ENCODE data around the gene NAGK. TPM values are rescaled to one million over a fixed set of nuclear protein-coding genes. Genes with fewer than 3 reads are reported as not detected.
"Not testable (repeated sequence)": the region's sequence is repeated elsewhere in the genome, so short reads cannot be mapped to it uniquely, and the experiment has no call there.

The NAGK gene
- 136 and 145 TPM in 2 replicates for polyA plus RNA-seq (2013)

DNA sequence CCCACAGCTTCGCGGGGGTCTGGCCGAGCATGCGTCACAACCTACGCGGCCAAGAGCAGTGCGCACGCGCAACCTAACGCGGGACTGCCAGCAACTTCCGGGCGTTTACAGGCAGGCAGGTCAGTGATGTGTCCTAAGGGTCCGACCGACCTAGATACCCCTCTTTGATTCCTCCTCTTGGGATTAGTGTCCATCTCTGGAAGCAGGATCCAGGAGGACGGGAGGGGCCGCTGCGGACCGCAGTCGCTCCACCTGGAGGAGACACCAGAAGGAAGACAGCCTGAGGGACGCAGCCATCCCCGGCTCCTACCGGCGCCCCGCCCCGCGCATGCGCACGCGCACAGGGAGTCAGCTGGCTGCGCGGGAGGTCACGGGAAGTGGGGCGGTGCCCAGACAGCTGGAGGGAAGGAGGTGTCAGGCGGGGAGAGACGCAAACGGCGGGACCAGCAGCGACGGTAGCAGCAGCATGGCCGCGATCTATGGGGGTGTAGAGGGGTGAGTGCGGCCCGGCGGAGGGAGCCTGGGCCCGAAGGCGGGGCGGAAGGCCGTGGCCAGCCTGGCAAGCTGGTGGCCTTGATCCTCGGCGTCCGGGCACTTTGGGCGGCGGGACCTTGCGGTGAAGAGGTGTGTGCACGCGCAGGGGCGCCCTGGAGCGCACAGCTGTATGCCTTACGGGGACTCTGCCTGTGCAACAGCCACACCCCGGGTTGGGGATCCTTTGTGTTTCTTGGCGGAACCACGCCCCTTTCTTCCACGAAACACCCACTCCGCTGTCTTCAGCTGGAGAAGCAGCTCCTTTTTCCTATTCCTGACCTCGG, at the start of gene NAGK:
Gene NAGK (plus strand): TSS at position 431 of the 818 bp plus-strand sequence. CDS start 36 bp downstream, at position 467.
- Histone ChIP-seq H3K79me1 (ENCODE audit: low read length) (peaks cover 12% of the 10 kb centered on the region), H3K4me1 (ENCODE audit: control insufficient read depth in 1 of 2, insufficient read depth in 2 of 2, low read length in 2 of 2) (peaks cover 6 to 14% of the 10 kb centered on the region in 2 experiments), H3K23ac (ENCODE audit: low read length) (no peak within 1 kb of the TSS), H2BK12ac (ENCODE audit: low read length) (peak within 1 kb of the TSS; percentile 45), H2BK120ac (ENCODE audit: insufficient read depth, low read length, poor library complexity) (peak within 1 kb of the TSS; percentile 77), H3K4me3 (ENCODE audit: low read depth, low read length) (peak within 1 kb of the TSS; percentile 99), H2BK5ac (ENCODE audit: low read depth, low read length, poor library complexity) (peak within 1 kb of the TSS; percentile 88), H2AK5ac (ENCODE audit: low read length) (peak within 1 kb of the TSS; percentile 94), H3K14ac (ENCODE audit: low read length) (peak within 1 kb of the TSS; percentile 94), H4K8ac (ENCODE audit: low read depth, low read length) (peak within 1 kb of the TSS; percentile 93), H3K27ac (ENCODE audit: low read depth, low read length) (peak within 1 kb of the TSS; percentile 80), H2AFZ (ENCODE audit: insufficient read depth, low read length, poor library complexity) (peak within 1 kb of the TSS; percentile 81), H3K4me2 (ENCODE audit: low read length) (peak within 1 kb of the TSS; percentile 77), H3K9me3 (ENCODE audit: insufficient read depth, low read depth, low read length) (no peaks in the 10 kb centered on the region), H4K91ac (ENCODE audit: low read depth, low read length) (peak within 1 kb of the TSS; percentile 94), H3K9ac (ENCODE audit: low read length) (peak within 1 kb of the TSS; percentile 91), H3K79me2 (ENCODE audit: control insufficient read depth, insufficient read depth, low read length, poor library complexity) (peaks cover 16% of the 10 kb centered on the region), H3K27me3 (ENCODE audit: insufficient read depth, low read length) (no peaks in the 10 kb centered on the region), H4K12ac (ENCODE audit: low read depth, low read length) (peak within 1 kb of the TSS; percentile 95), H3K18ac (ENCODE audit: low read length) (peak within 1 kb of the TSS; percentile 76), H3K4ac (ENCODE audit: low read depth, low read length) (peak within 1 kb of the TSS; percentile 76), H3K36me3 (ENCODE audit: control insufficient read depth in 1 of 2, insufficient read depth in 2 of 2, low read length in 2 of 2) (peaks cover 22% of the 10 kb centered on the region in 2 experiments)
- DNase-seq = peak; percentile 95 to 98
- no CpG with 5 or more reads among the region's 66 CpGs for WGBS (ENCODE audit: extremely low coverage, insufficient coverage, insufficient read length)

DNA sequence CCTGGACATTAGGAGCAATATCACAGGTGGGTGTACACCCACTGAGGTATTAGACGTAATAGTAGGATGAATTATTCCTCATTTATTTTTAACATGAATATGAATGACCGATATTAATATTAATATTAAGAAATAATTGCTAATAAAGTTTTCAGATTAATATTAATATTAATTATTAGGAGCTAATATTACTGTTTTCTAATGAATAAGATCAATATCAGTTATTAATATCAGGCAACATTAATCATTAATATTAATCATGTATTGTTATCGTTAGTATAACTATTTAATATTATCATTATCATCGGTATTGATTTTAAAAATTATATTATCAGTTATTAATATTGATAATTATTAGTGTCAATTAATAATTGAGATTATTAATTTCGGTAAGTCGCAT, 48.5 kb upstream of the NAGK start:
- not testable (repeated sequence) for H3K4me2 ChIP-seq (ENCODE audit: low read length); H3K27me3 ChIP-seq (ENCODE audit: insufficient read depth, low read length); H3K4me3 ChIP-seq (ENCODE audit: low read depth, low read length); H2BK5ac ChIP-seq (ENCODE audit: low read depth, low read length, poor library complexity); H2BK12ac ChIP-seq (ENCODE audit: low read length); H3K27ac ChIP-seq (ENCODE audit: low read depth, low read length); H3K9me3 ChIP-seq (ENCODE audit: insufficient read depth, low read depth, low read length); H3K36me3 ChIP-seq (ENCODE audit: control insufficient read depth in 1 of 2, insufficient read depth in 2 of 2, low read length in 2 of 2); H3K14ac ChIP-seq (ENCODE audit: low read length); H3K4ac ChIP-seq (ENCODE audit: low read depth, low read length); DNase-seq; H4K8ac ChIP-seq (ENCODE audit: low read depth, low read length); H3K9ac ChIP-seq (ENCODE audit: low read length); H2AFZ ChIP-seq (ENCODE audit: insufficient read depth, low read length, poor library complexity); H3K23ac ChIP-seq (ENCODE audit: low read length); H4K12ac ChIP-seq (ENCODE audit: low read depth, low read length); H3K79me2 ChIP-seq (ENCODE audit: control insufficient read depth, insufficient read depth, low read length, poor library complexity); H2BK120ac ChIP-seq (ENCODE audit: insufficient read depth, low read length, poor library complexity); H3K79me1 ChIP-seq (ENCODE audit: low read length); H2AK5ac ChIP-seq (ENCODE audit: low read length); H3K18ac ChIP-seq (ENCODE audit: low read length); H4K91ac ChIP-seq (ENCODE audit: low read depth, low read length)
- WGBS (ENCODE audit: extremely low coverage, insufficient coverage, insufficient read length) = no CpG with 5 or more reads among the region's 6 CpGs
- peaks cover 11 to 13% of the 10 kb centered on the region in 2 experiments for H3K4me1 ChIP-seq (ENCODE audit: control insufficient read depth in 1 of 2, insufficient read depth in 2 of 2, low read length in 2 of 2)

DNA sequence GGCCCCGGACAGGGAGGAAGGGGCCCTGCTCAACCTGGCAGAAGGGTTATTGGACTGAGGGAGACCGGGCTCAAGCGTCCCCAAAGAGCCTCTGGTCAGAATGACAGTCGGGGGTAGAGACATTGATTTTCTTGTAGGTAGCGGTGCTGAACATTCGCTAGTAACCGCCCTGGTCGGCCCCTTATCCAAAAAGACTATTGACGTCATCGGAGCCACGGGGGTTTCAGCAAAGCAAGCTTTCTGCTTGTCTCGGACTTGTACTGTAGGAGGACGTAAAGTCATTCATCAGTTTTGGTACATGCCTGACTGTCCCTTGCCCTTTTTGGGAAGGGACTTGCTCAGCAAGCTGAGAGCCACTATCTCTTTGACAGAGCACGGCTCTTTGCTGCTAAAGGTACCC, 47.1 kb upstream of the NAGK start:
- not testable (repeated sequence) for H3K4me3 ChIP-seq (ENCODE audit: low read depth, low read length); H3K79me2 ChIP-seq (ENCODE audit: control insufficient read depth, insufficient read depth, low read length, poor library complexity); H3K23ac ChIP-seq (ENCODE audit: low read length); H2BK5ac ChIP-seq (ENCODE audit: low read depth, low read length, poor library complexity); H2BK120ac ChIP-seq (ENCODE audit: insufficient read depth, low read length, poor library complexity); H4K91ac ChIP-seq (ENCODE audit: low read depth, low read length); H4K12ac ChIP-seq (ENCODE audit: low read depth, low read length); H3K9me3 ChIP-seq (ENCODE audit: insufficient read depth, low read depth, low read length); H3K27me3 ChIP-seq (ENCODE audit: insufficient read depth, low read length); H4K8ac ChIP-seq (ENCODE audit: low read depth, low read length); H3K4ac ChIP-seq (ENCODE audit: low read depth, low read length); H2AK5ac ChIP-seq (ENCODE audit: low read length); H3K79me1 ChIP-seq (ENCODE audit: low read length); H3K4me2 ChIP-seq (ENCODE audit: low read length); H3K9ac ChIP-seq (ENCODE audit: low read length); H2AFZ ChIP-seq (ENCODE audit: insufficient read depth, low read length, poor library complexity); DNase-seq; H3K14ac ChIP-seq (ENCODE audit: low read length); H3K36me3 ChIP-seq (ENCODE audit: control insufficient read depth in 1 of 2, insufficient read depth in 2 of 2, low read length in 2 of 2); H3K18ac ChIP-seq (ENCODE audit: low read length); H2BK12ac ChIP-seq (ENCODE audit: low read length); H3K27ac ChIP-seq (ENCODE audit: low read depth, low read length)
- H3K4me1 ChIP-seq (ENCODE audit: control insufficient read depth in 1 of 2, insufficient read depth in 2 of 2, low read length in 2 of 2) = peaks cover 11 to 13% of the 10 kb centered on the region in 2 experiments
- WGBS (ENCODE audit: extremely low coverage, insufficient coverage, insufficient read length) = no CpG with 5 or more reads among the region's 14 CpGs

DNA sequence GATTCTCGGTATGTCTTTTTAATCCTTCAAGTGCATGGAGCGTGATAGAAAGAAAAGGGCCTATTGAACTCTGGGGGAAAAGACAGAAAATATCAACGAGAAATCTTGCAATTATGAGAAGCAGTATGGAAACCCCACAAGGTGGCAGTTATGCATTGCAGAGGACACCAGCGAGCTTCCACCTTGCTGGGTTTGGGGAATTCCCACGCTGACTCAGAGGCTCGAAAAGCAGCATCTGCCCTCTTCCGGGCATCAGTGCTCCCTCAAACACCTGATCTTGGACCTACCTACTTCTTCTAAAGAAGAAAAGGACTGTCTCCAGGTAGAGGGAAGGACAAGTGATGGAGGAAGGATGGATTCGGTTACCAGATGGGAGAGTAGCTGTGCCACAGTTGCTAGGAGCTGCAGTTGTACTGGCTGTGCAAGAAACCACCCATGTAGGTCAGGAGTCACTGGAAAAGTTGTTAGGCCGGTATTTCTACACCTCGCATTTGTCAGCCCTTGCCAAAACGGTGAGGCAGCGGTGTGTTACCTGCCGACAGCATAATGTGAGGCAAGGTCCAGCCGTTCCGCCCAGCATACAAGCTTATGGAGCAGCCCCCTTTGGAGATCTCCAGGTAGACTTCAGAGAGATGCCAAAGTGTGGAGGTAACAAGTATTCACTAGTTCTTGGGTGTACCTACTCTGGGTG, 44.8 kb upstream of the NAGK start:
- H3K9ac ChIP-seq (ENCODE audit: low read length); H3K36me3 ChIP-seq (ENCODE audit: control insufficient read depth in 1 of 2, insufficient read depth in 2 of 2, low read length in 2 of 2); H3K4ac ChIP-seq (ENCODE audit: low read depth, low read length); H3K4me3 ChIP-seq (ENCODE audit: low read depth, low read length); H3K79me2 ChIP-seq (ENCODE audit: control insufficient read depth, insufficient read depth, low read length, poor library complexity); H3K79me1 ChIP-seq (ENCODE audit: low read length); H3K27me3 ChIP-seq (ENCODE audit: insufficient read depth, low read length); H2AK5ac ChIP-seq (ENCODE audit: low read length); H3K23ac ChIP-seq (ENCODE audit: low read length); H3K9me3 ChIP-seq (ENCODE audit: insufficient read depth, low read depth, low read length); H4K12ac ChIP-seq (ENCODE audit: low read depth, low read length): not testable (repeated sequence)
- H3K4me1 ChIP-seq (ENCODE audit: control insufficient read depth in 1 of 2, insufficient read depth in 2 of 2, low read length in 2 of 2) = peaks cover 11 to 13% of the 10 kb centered on the region in 2 experiments
- H2BK5ac ChIP-seq (ENCODE audit: low read depth, low read length, poor library complexity) = peak overlapping the region; percentile 85
- peak overlapping the region; percentile 97 for H2BK12ac ChIP-seq (ENCODE audit: low read length)
- peak overlapping the region; percentile 69 for H3K27ac ChIP-seq (ENCODE audit: low read depth, low read length)
- H3K4me2 ChIP-seq (ENCODE audit: low read length) = peak overlapping the region; percentile 57
- peak; percentile 87 to 92 for DNase-seq
- peak overlapping the region; percentile 79 for H4K91ac ChIP-seq (ENCODE audit: low read depth, low read length)
- H3K14ac ChIP-seq (ENCODE audit: low read length) = peak overlapping the region; percentile 71
- peak overlapping the region; percentile 72 for H3K18ac ChIP-seq (ENCODE audit: low read length)
- WGBS (ENCODE audit: extremely low coverage, insufficient coverage, insufficient read length) = no CpG with 5 or more reads among the region's 15 CpGs
- peak overlapping the region; percentile 67 for H4K8ac ChIP-seq (ENCODE audit: low read depth, low read length)
- peak overlapping the region; percentile 52 for H2AFZ ChIP-seq (ENCODE audit: insufficient read depth, low read length, poor library complexity)
- H2BK120ac ChIP-seq (ENCODE audit: insufficient read depth, low read length, poor library complexity) = peak overlapping the region; percentile 69

Measured in trophoblast cell (in vitro differentiated cells and primary cell).